Neuron (in vitro differentiated cells): ENCODE measurements around the gene COPS9.

ENCODE experiments used
- H2AFZ ChIP-seq: one replicate; pipeline ENCODE4 v1.6.1; 2013; ENCODE audit warnings: low read depth, mild to moderate bottlenecking, inconsistent platforms, low read length, moderate library complexity
- H3K27me3 ChIP-seq: one replicate; pipeline ENCODE4 v1.6.1; 2013; ENCODE audit warnings: low read length; ENCODE audit not compliant: insufficient read depth
- H3K36me3 ChIP-seq: one replicate; pipeline ENCODE4 v1.6.1; 2013; ENCODE audit warnings: low read length; ENCODE audit not compliant: insufficient read depth
- H3K4me1 ChIP-seq: one replicate; pipeline ENCODE4 v1.6.1; 2013; ENCODE audit warnings: low read length; ENCODE audit not compliant: insufficient read depth
- H3K4me3 ChIP-seq: 2 replicates; pipeline ENCODE4 v1.5.1; 2013; ENCODE audit warnings: mild to moderate bottlenecking, low read length, moderate library complexity
- H3K9me3 ChIP-seq: one replicate; pipeline ENCODE4 v1.6.1; 2013; ENCODE audit warnings: low read length

Gene COPS9

DNA sequence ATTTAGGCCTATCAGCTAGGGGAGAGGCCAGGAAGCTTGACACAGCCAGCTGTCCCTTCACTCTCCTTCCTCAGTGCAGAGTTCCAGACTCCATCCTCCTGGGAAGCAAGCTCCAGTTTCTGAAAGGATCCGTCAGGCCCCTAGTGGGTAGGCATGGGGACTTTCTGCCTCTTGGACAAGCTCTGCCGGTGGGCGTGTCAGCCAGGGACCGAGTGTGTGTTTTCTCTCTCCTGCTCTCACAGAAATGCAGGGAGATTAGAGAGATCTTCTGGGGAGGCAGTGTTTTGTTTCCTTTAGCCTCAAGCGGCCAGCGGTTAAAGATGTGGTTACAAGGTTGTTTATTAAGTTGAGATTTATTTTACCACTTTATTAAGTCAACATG, 34.2 kb upstream of the COPS9 start:
- Histone ChIP-seq H3K27me3 (no peaks in the 10 kb centered on the region), H3K36me3 (no peaks in the 10 kb centered on the region), H3K4me3 (no peak overlapping the region), H2AFZ (no peak overlapping the region), H3K9me3 (no peaks in the 10 kb centered on the region), H3K4me1 (no peaks in the 10 kb centered on the region)

GRCh38 chr2:240169486-240170353, 33.6 kb upstream of the COPS9 start:
- Histone ChIP-seq H3K9me3 (no peaks in the 10 kb centered on the region), H3K4me3 (no peak overlapping the region), H3K36me3 (no peaks in the 10 kb centered on the region), H2AFZ (no peak overlapping the region), H3K27me3 (no peaks in the 10 kb centered on the region), H3K4me1 (no peaks in the 10 kb centered on the region)

GRCh38 chr2:240168546-240169361, 32.6 kb upstream of the COPS9 start:
- Histone ChIP-seq H3K4me1 (no peaks in the 10 kb centered on the region), H3K9me3 (no peaks in the 10 kb centered on the region), H2AFZ (no peak overlapping the region), H3K4me3 (no peak overlapping the region), H3K27me3 (no peaks in the 10 kb centered on the region), H3K36me3 (no peaks in the 10 kb centered on the region)

DNA sequence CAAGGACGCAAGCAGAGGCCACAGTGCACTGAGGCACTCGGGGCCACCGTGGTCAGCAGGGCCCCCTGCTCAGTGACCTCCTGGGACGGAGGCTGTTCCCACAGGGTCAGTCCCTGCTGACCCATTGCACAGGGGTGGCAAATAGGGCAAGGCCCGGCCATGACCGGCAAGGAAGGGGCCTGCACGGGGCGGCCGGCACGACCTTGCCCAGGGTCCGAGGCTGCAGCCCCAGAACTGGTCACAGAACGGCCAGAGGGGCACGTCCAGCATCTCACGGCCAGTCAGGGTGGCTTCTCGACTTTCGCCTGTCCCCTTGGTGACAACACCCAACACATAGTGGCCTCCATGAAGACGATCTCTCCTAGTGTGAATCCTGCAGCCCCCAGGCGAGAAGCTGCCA, 31.9 kb upstream of the COPS9 start:
- no peak overlapping the region for H3K4me3 ChIP-seq
- no peak overlapping the region for H2AFZ ChIP-seq
- H3K9me3 ChIP-seq: no peaks in the 10 kb centered on the region
- no peaks in the 10 kb centered on the region for H3K4me1 ChIP-seq
- H3K36me3 ChIP-seq: no peaks in the 10 kb centered on the region
- H3K27me3 ChIP-seq: no peaks in the 10 kb centered on the region

DNA sequence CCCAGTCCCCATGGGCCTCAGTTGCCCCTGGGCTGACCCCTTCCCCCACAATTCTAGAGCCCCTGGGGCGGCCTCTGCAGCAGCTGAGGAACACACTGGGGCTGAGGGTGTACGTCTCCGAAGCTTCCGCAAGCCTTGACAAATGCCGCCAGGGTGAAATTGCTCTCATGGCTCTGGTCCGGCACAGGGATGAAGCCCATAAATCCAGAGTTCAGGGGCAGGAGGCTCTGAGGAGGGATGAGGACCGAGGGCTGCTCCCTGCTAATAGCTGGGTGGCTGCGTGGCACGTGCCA, 31.4 kb upstream of the COPS9 start:
- H3K36me3 ChIP-seq: no peaks in the 10 kb centered on the region
- no peaks in the 10 kb centered on the region for H3K4me1 ChIP-seq
- H3K9me3 ChIP-seq: no peaks in the 10 kb centered on the region
- no peak overlapping the region for H3K4me3 ChIP-seq
- no peak overlapping the region for H2AFZ ChIP-seq
- H3K27me3 ChIP-seq: no peaks in the 10 kb centered on the region

GRCh38 chr2:240166761-240167587, 30.9 kb upstream of the COPS9 start:
- H2AFZ ChIP-seq: no peak overlapping the region
- H3K4me3 ChIP-seq: no peak overlapping the region
- H3K4me1 ChIP-seq: no peaks in the 10 kb centered on the region
- H3K36me3 ChIP-seq: no peaks in the 10 kb centered on the region
- H3K9me3 ChIP-seq: no peaks in the 10 kb centered on the region
- H3K27me3 ChIP-seq: no peaks in the 10 kb centered on the region

DNA sequence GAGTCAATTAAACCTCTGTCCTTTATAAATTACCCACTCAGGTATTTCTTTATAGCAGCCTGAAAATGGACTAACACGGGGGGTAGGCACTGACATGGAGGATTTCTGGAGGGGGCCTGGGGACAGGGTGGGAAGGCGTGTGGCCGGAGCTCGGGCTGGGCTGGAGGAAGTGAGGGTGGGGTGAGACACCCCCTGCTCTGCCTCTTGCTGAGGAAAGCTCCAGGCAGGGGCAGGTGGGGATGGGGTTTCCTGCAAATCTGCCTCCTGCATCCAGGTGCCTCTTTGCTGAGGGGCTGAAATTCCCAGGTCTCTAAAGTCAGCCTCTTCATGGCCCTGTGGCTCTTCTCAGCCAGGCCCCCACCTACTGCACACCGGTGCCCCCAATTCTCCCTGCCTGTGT, 30.1 kb upstream of the COPS9 start:
- no peak overlapping the region for H2AFZ ChIP-seq
- H3K36me3 ChIP-seq: no peaks in the 10 kb centered on the region
- no peak overlapping the region for H3K4me3 ChIP-seq
- H3K9me3 ChIP-seq: no peaks in the 10 kb centered on the region
- no peaks in the 10 kb centered on the region for H3K27me3 ChIP-seq
- H3K4me1 ChIP-seq: no peaks in the 10 kb centered on the region

DNA sequence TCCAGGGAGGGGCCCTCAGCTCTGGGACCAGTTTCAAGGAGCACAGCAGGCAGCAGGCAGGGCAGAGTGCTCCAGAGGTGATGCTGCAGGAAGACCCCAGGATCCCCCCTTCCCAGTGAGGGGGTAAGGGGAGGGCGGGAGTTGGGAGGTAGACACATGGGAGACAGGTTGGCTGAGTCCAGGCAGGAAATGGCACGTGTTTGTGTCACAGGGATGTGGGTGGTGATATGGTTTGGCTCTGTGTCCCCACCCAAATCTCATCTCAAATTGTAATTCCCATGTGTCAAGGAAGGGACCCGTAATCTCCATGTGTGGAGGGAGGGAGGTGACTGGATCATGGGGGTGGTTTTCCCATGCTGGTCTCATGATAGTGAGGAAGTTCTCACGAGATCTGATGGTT, 29.6 kb upstream of the COPS9 start:
- H3K27me3 ChIP-seq: no peaks in the 10 kb centered on the region
- H2AFZ ChIP-seq: no peak overlapping the region
- no peaks in the 10 kb centered on the region for H3K4me1 ChIP-seq
- H3K4me3 ChIP-seq: no peak overlapping the region
- H3K36me3 ChIP-seq: no peaks in the 10 kb centered on the region
- no peaks in the 10 kb centered on the region for H3K9me3 ChIP-seq

DNA sequence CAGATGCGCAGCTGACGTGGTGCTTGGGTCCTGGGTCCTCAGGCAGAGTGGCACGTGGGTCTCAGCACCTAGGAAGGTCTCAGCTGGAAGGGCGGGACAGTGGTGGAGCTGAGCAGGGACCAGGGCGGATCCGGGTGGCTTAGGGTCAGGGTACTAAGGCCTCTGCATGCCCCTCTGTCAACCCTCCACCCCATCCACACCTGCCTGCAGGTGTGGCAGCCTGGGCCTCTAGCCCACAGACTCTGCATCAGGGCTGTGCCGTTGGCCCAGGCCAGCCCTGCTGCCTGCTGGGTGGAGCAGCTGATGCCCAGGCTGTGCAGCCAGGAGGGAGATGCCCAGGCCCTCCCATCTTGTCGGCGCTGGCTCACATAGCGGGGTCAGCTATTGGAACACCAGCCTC, 28.9 kb upstream of the COPS9 start:
- Histone ChIP-seq H3K36me3 (no peaks in the 10 kb centered on the region), H2AFZ (no peak overlapping the region), H3K4me3 (no peak overlapping the region), H3K9me3 (no peaks in the 10 kb centered on the region), H3K27me3 (no peaks in the 10 kb centered on the region), H3K4me1 (no peaks in the 10 kb centered on the region)

DNA sequence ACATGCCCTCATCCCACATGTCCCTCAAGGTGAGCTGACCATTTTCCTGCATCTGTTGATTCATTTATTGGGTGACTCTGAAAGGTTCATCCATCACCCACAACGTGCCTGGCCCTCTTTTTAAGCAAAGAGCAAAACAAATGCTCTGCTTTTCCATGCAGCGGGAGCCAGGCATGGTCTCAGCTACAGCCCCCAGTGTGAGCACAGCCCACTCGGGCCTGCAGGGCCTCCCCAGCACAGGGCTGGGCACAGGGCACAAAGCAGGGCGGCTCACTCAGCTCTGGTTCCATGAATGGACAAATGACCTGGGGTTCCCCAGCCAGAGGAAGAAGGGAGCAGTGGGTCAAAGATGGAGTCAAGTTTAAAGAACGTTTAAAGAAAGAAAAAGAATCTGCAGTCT, 28.5 kb upstream of the COPS9 start:
- no peak overlapping the region for H2AFZ ChIP-seq
- H3K27me3 ChIP-seq: no peaks in the 10 kb centered on the region
- H3K4me3 ChIP-seq: no peak overlapping the region
- H3K4me1 ChIP-seq: no peaks in the 10 kb centered on the region
- H3K9me3 ChIP-seq: no peaks in the 10 kb centered on the region
- H3K36me3 ChIP-seq: no peaks in the 10 kb centered on the region

DNA sequence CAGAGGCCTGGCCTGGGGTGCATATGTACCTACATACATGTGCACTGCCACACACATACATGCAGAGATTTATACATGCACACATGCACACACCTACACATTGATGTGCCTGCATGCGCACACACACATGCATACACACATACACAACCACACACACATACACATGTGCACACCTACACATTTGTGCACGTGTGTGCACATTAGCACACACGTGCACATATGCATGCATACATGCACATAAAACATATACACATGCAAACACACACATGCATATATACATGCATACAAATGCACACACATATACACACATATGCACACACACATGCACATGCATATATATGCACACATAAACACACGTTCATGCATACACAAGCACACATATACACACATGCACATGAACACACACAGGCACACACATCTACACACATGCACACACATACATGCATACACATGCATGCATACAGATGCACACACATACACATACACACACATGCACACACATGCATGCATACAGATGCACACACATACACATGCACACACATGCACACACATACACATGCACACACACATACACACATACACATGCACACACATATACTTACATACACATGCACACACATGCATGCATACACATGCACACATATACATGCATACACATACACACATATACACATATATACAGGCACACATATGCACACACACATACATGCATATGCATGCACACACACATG, 27.9 kb upstream of the COPS9 start:
- Histone ChIP-seq H2AFZ (no peak overlapping the region), H3K4me1 (no peaks in the 10 kb centered on the region), H3K36me3 (no peaks in the 10 kb centered on the region), H3K27me3 (no peaks in the 10 kb centered on the region), H3K4me3 (no peak overlapping the region), H3K9me3 (no peaks in the 10 kb centered on the region)

DNA sequence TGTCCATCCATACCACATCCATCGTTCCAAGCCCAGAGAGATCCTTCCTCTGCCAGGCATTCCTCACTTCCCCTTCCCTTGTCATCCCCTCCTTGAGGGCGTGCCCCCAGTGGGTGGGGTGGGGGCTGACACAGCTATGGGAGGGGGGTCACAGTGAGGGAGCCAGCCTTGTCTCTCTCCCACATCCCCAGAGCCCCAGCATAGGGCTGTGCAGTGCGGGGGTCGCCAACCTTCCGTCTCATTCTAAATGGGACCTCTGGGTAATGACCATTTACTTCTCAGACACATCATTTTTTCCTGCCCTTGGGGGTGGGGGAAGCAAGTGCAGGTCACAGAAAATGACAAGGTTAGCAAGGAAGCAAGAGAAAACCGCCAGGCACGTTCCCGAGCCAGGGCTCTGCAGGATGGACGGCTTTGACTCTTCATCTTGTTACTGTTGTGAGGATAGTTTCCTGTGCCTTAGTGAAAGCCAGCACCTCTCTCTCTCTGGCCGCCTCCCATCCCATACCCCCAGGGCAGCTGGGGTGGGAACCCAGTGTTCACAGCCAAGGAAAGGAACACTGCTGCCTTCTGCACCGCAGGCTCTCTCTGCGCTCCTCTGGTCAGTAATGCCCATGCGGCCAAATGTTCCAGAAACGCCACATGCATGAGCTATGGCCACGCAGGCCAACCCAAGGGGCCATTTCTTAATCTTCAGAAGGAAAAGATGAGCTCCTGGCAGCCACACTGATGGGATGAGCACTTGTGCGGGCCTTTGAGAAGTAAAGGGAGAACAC, 27.0 kb upstream of the COPS9 start:
- Histone ChIP-seq H3K4me1 (no peaks in the 10 kb centered on the region), H3K36me3 (no peaks in the 10 kb centered on the region), H3K27me3 (no peaks in the 10 kb centered on the region), H2AFZ (no peak overlapping the region), H3K9me3 (no peaks in the 10 kb centered on the region), H3K4me3 (no peak overlapping the region)
